Pancreas (tissue), 10 donors: Measurements from ENCODE around the gene EML6. TPM values are rescaled to one million over a fixed set of nuclear protein-coding genes. Genes with fewer than 3 reads are reported as not detected.

Experiments
- ATAC-seq, 4 donors: fragments of 200-7000 bp; cut with Tn5 transposase; one replicate each; pipeline versions ENCODE4 v1.8.0 to v1.9.1; 2020; ENCODE audit warnings: mild to moderate bottlenecking in 4 of 4, moderate library complexity in 4 of 4
- DNase-seq, 6 donors: peaks; one replicate each; pipeline ENCODE4 v3.0.0-alpha.2; 2020
- FAIRE-seq: peaks from 2 replicates; lab custom pipeline; 2012; peaks lifted over from hg19 to GRCh38; lab: Jason Lieb, UNC
- H3K27ac ChIP-seq, 4 donors: fragments of 200-600 bp; sonication (generic); 1 replicate in 3 of 4; 2 replicates in 1 of 4; pipeline versions ENCODE4 v1.5.0 to v1.8.0; 2020
- H3K27me3 ChIP-seq, 4 donors: fragments of 200-600 bp; one replicate each; pipeline ENCODE4 v1.8.0; 2021
- H3K36me3 ChIP-seq, 3 donors: fragments of 200-600 bp; sonication (generic) in 1 of 3; one replicate each; pipeline versions ENCODE4 v1.5.0 to v1.8.0; 2020 to 2021
- H3K4me1 ChIP-seq, 3 donors: fragments of 200-600 bp; one replicate each; pipeline ENCODE4 v1.8.0; 2021
- H3K4me3 ChIP-seq, 4 donors: fragments of 200-600 bp; sonication (generic) in 2 of 4; one replicate each; pipeline versions ENCODE4 v1.5.0 to v1.8.0; 2020 to 2021
- H3K9me3 ChIP-seq, 4 donors: fragments of 200-600 bp; one replicate each; pipeline ENCODE4 v1.8.0; 2021
- CTCF ChIP-seq, 4 donors: fragments of 200-600 bp; sonication (generic) in 3 of 4; IDR thresholded peaks; one replicate each; pipeline versions ENCODE4 v1.5.0 to v1.8.0; 2021; ENCODE audit warnings: antibody characterized with exemption in 4 of 4
- WGBS, 2 donors: extraction: QIAGEN DNeasy Blood & Tissue Kit; methylation state at CpG; one replicate each; pipeline ENCODE4 v1.1.7; 2013; 5-methylcytosine and 5-hydroxymethylcytosine counted together
- intact Hi-C, 3 donors: fragments of 100-400 bp; cut with DNase I; formaldehyde crosslinking; loops; one replicate each; pipeline versions ENCODE4 v1.11.1 to v1.14.2; 2022
- polyA plus RNA-seq, 2 donors: library from polyadenylated mRNA; stranded (reverse); fragments of 200-250 nt; gene quantifications; one replicate each; pipeline ENCODE4 v1.2.3, GENCODE V29; 2013
- total RNA-seq, 6 donors: library from RNA; stranded (reverse); fragmentation: NEBNext Ultra II Directional in 4 of 6; extraction: Animal tissue kit (Norgen Biotek cat#: 25700) in 4 of 6; gene quantifications; one replicate each; pipeline versions ENCODE4 v1.2.1 to v1.2.4, GENCODE V29; 2021 to 2023
- donor health status: healthy with polysubstance abuse.
- donor health status: DM: no; HTN: no; CAD: no; lungs with moderate emphysema.
- donor health status: DM: no; HTN: no; CAD: no.
- donor health status: control.
- donor health status: control.
- donor health status: Bipolar disorder and iron deficiency.
- donor health status: DM: yes; HTN: yes; CAD: no.
- donor health status: DM: no; HTN: no; CAD: no.
- donor health status: DM: no; HTN: no; CAD: no.
- donor health status: DM: yes; HTN: yes; CAD: no.

The EML6 gene
- total and polyA plus RNA-seq, 8 donors: 1.2 to 4.9 (median 2.2) TPM

DNA sequence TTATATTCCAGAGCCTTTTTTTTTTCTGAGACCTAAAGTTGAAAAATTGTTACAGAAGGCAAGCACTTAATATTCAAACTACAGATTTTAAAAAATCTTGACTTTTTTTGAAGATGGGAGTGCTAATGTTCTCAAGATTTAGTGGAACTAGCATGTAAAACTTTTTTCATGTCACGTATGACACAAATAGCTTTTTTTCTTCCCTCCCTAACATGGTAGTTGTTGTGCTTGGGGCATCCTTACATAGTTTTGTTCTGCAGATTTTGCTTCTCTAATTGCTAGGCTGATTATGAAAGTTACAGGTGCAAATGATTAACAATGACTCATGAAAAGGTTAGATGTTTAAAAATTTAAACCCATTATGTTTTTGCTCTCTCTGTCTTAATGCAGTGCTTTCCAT lies 3.0 kb downstream of the EML6 start:
- Histone ChIP-seq H3K27me3 (no peaks in the 10 kb centered on the region), H3K36me3 (no peaks in the 10 kb centered on the region), H3K4me1 (no peaks in the 10 kb centered on the region), H3K27ac (no peak overlapping the region), H3K9me3 (no peaks in the 10 kb centered on the region), H3K4me3 (no peak overlapping the region)
- TF ChIP-seq CTCF (IDR thresholded peaks at IDR 0.05): no peak
- WGBS, 2 donors: 78 to 100% methylated on average over 1 of the region's 1 CpG
- ATAC-seq (no peak), DNase-seq (no peak), FAIRE-seq (no peak)
- intact Hi-C loops: no loop called here

DNA sequence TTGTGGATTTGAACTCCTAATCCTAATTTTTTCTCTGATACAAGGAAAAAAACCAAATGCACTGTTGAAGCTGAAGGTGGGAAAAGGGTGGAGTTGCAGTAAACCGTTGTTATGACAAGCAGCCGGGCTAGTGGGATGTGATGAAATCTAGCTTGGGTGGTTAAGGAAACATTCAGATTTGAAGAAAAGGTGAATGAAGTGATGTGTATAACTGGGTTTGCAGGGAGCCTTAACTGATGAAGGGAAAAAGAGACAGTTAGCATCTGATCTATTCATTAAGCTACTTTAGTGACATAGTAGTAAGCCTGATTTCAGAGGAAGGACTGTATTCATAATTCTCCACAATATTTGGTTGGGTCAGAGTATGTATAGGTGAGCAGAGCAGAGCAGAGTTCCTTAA lies 3.5 kb downstream of the EML6 start:
- Histone ChIP-seq H3K27ac (no peak overlapping the region), H3K36me3 (no peaks in the 10 kb centered on the region), H3K4me3 (no peak overlapping the region), H3K4me1 (no peaks in the 10 kb centered on the region), H3K9me3 (no peaks in the 10 kb centered on the region), H3K27me3 (no peaks in the 10 kb centered on the region)
- intact Hi-C loops: no loop called here
- ATAC-seq (no peak), FAIRE-seq (no peak), DNase-seq (no peak)
- WGBS, 2 donors: 85 to 91% methylated on average over 2 of the region's 2 CpGs
- TF ChIP-seq CTCF (IDR thresholded peaks at IDR 0.05): no peak

DNA sequence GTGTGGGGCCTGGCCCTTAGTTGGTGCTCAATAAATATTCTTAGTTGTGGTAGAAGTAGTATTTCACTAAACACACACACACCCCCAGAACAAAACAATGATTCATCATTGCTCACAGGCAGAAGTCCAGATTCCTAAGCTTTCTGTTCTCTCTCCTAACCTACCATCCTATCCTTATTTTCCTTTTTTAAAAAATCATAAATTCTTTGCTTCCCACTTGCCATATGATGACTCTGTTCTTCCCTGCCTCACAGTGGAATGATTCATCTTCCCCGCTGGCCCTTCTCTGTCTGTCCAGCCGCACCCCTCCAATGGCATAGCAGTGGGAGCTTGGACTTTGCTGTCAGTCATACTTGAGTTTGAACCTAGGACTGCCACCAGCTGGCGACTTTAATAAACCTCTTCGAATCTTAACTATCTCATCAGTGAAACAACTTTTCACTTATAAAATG lies 5.2 kb downstream of the EML6 start:
- intact Hi-C loops: no loop called here
- FAIRE-seq: no peak
- Histone ChIP-seq H3K4me1 (no peaks in the 10 kb centered on the region), H3K27me3 (no peaks in the 10 kb centered on the region), H3K27ac (no peak overlapping the region), H3K36me3 (no peaks in the 10 kb centered on the region), H3K4me3 (no peak overlapping the region), H3K9me3 (no peaks in the 10 kb centered on the region)
- WGBS, 2 donors: 80 to 81% methylated on average over 4 of the region's 4 CpGs
- no peak for TF ChIP-seq CTCF (IDR thresholded peaks at IDR 0.05)
- ATAC-seq: no peak
- DNase-seq: no peak

GRCh38 chr2:54735636-54736035 lies 12.2 kb downstream of the EML6 start:
- peaks cover 0 to 8% (median 0%) of the 10 kb centered on the region in 3 donors for H3K4me1 ChIP-seq
- intact Hi-C loops: no loop called here
- H3K4me3 ChIP-seq: no peak overlapping the region
- no peak for ATAC-seq
- H3K9me3 ChIP-seq: no peaks in the 10 kb centered on the region
- no peaks in the 10 kb centered on the region for H3K36me3 ChIP-seq
- no peak overlapping the region for H3K27ac ChIP-seq
- no peak for DNase-seq
- no peak for TF ChIP-seq CTCF (IDR thresholded peaks at IDR 0.05)
- no peaks in the 10 kb centered on the region for H3K27me3 ChIP-seq
- FAIRE-seq: no peak
- WGBS, 2 donors: 69 to 75% methylated on average over 2 of the region's 2 CpGs

- Histone ChIP-seq H3K27me3 (no peaks in the 10 kb centered on the region), H3K27ac (no peak overlapping the region), H3K4me3 (no peak overlapping the region), H3K4me1 (peaks cover 0 to 8% (median 0%) of the 10 kb centered on the region in 3 donors), H3K36me3 (no peaks in the 10 kb centered on the region), H3K9me3 (no peaks in the 10 kb centered on the region)
- no peak for TF ChIP-seq CTCF (IDR thresholded peaks at IDR 0.05)
- ATAC-seq (peak in 2 of 4 donors; percentile 61 to 66), FAIRE-seq (no peak), DNase-seq (no peak)
- intact Hi-C loops: no loop called here
Observed at GRCh38 chr2:54738281-54738680, 14.8 kb downstream of the EML6 start.
